HG03064 (cell line): ENCODE measurements around the gene MYH7B.

Source experiments
- ATAC-seq: cut with Tn5 transposase; IDR thresholded peaks from one replicate; pipeline ENCODE4 v1.9.1; 2021; ENCODE audit warnings: low read depth; ENCODE audit not compliant: unreplicated experiment

The MYH7B gene

DNA sequence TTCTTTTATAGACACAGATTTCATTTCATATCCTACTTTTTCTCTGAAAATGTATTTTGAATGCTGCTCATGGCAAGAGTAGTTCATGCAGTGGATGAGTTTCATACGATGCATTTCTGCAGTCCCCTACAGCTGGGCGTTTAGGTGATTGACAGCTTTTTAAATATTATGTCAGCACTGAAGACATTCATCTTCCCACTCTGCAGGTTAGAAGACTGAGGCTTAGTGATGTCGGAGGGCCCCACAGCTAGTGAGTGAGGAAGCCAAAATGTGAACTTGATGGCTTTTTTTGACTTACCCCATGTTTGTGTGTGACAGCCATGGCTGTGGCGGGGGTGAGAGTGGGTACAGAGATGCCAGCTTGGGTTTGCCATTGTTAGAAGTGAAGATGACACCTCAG, 33.5 kb downstream of the MYH7B start:
- ATAC-seq, result no peak

DNA sequence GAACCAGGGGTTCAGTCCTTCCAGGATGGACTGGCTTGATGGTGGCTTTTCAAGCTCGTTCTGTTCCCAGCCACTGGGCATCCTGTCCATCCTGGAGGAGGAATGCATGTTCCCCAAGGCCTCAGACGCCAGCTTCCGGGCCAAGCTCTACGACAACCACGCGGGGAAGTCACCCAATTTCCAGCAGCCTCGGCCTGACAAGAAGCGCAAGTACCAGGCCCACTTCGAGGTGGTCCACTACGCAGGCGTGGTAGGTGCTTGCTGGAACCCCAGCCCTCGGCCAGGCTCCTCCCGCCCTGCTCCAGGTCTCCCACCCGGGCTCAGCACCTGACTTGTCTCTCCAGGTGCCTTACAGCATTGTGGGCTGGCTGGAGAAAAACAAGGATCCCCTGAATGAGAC, 34.0 kb downstream of the MYH7B start:
- ATAC-seq, result no peak

DNA sequence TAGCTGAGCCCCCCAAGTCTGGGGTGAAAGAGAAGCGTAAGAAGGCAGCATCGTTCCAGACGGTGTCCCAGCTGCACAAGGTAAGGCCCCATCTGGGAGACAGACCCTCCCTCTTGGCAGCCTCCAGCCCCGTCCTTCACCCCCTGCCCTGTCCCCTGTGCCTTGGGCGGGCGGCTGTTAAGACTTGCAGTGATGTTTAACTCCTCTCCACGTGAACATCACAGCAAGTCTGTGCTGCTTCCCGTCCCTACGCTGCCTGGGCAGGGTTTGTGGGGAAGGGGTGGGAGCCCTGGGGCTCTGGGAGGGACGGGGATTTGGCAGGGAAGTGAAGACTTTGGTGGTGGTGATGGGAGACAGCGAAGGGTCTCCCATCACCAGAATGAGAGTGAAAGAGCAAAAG, 34.6 kb downstream of the MYH7B start:
- ATAC-seq, result no peak

DNA sequence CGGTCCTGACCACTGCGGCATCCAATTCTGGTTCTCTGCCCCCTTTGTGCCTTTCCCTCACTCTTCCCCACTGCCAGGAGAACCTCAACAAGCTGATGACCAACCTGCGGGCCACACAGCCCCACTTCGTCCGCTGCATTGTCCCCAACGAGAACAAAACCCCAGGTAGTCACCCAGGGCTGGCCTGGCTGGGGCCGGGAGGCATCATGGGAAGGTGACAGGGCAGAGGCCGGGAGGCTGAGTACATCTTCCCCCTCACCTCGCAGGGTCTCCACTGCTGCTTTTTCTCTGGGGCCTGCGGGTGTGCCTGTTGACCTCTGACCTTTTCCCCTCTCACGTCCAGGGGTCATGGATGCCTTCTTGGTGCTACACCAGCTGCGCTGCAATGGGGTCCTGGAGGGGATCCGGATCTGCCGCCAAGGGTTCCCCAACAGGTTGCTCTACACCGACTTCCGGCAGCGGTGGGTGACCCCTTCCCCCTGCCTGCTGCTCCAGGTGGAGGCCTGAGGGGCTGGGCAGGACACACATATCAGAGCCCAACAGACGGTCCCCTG, 35.1 kb downstream of the MYH7B start:
- no peak for ATAC-seq

DNA sequence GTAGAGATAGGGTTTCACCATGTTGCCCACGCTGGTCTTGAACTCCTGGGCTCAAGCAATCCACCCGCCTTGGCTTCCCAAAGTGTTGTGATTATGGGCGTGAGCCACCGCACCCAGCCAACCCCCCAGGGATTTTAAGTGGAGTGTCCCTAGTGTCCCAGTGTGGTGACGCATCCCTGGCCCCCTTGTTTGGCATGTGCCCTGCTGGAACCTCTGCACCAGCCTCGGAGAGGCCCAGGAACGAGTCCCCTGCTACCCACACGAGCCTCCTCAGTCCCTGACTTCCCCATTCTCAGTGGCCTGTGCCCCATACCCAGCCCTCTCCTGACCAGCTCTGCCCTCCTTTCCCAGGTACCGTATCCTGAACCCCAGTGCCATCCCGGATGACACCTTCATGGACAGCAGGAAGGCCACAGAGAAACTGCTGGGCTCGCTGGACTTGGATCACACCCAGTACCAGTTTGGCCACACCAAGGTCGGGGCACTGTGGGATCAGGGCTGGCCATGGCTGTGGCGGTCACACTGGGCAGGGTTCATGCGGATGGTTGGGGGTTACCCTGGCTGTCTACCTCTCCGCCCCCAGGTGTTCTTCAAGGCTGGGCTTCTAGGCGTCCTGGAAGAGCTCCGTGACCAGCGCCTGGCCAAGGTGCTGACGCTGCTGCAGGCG, 37.2 kb downstream of the MYH7B start:
- no peak for ATAC-seq

DNA sequence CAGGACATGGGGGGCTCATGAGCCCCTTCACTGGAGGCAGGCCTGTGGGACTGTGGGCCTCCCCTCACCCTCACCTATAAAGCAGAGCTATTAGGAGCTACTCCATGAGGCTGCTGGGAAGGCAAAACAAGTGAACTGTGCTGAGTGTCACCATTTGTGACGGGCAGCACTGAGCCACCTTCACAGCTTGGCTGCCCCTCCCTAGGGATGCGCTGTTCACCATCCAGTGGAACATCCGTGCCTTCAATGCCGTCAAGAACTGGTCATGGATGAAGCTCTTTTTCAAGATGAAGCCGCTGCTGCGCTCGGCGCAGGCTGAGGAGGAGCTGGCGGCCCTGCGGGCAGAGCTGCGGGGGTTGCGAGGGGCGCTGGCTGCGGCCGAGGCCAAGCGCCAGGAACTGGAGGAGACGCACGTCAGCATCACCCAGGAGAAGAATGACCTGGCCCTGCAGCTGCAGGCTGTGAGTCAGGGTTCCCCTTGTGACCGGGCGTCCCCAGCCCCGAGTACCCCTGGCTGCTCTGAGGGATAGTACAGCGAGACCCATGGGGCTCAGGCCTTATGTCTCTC, 38.4 kb downstream of the MYH7B start:
- ATAC-seq, result no peak

DNA sequence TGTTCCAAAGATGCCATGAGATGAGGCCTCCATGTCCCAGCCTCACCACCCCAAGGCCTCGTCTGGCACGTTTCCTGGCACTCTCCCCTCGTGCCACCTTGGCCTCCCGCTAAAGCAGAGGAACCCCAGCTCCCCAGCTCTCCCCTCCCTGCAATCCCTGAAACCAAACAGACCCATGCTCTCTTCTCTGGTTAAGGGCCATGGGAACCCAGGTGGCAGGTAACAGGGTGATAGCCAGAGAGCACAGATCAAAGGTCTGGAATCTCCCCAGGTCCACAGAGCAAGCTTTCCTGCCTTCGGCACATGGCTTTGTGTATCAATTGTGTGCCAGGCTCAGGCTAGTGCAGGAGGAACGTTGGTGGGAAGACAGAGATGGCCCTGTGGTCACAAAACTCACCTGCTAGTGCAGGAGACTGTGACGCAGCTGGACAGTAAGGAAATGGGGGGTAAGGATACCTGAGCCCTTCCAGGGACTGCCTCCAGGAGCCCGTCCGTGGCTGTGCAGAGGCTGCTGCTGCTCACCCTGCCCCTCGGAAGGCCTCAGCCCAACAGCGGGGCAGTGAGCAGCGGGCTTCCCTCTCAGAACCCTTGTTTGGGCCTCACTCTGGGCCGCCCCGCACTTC, 39.0 kb downstream of the MYH7B start:
- ATAC-seq, result no peak

DNA sequence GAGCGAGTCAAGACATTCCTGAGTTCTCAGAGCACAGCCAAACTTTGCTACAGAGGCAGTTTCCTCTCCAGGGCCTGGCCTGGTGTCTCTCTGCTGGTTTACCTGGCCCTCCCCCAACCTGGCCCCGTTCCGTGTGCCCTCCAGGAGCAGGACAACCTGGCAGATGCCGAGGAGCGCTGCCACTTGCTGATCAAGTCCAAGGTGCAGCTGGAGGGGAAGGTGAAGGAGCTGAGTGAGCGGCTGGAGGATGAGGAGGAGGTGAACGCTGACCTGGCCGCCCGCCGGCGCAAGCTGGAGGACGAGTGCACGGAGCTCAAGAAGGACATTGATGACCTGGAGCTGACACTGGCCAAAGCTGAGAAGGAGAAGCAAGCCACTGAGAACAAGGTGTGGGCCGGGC, 39.5 kb downstream of the MYH7B start:
- ATAC-seq, result no peak

DNA sequence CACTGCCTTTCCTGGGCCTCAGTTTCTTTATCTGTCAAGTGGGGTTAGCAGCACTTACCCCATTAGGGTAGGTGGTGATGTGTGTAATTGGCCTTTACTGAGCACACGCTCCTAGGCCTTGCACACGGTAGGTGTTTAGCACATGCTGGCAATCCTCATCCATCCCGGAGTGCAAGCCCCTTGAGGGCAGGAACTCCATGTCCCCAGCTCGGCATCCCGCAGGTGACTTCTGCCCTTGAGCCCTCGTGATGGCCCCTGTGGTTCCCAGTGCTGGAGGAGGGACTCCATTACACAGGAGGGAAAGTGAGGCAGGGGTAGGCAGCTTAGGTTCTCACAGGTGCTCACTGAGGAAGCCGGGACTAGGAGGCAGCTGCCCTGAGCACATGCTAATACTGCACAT, 40.0 kb downstream of the MYH7B start:
- no peak for ATAC-seq

DNA sequence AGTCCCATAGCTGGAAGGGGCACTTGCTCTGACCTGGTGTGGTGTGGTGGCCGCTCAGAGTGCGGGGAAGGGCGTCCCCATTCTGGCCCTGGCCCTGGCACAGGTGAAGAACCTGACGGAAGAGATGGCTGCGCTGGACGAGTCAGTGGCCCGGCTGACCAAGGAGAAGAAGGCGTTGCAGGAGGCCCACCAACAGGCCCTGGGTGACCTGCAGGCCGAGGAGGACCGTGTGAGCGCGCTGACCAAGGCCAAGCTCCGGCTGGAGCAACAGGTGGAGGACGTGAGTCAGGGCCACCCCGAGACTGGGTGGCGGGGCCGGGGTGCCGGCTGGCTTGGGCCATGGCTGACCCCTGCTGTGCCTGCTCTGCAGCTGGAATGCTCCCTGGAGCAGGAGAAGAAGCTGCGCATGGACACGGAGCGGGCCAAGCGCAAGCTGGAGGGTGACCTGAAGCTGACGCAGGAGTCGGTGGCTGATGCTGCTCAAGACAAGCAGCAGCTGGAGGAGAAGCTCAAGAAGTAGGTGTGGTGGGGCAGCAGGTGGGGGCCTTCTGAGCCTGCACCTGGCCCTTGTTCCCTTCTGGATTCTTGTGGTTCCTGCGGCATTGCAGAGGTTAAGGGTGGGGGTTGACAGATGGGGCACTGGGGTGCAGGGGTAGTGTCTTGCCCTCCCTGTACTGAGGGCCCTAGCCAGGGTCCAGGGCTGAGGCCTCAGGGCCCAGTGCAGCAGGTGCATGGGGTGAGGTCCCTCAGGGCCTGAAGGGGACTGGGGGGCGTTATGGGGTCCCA, 40.8 kb downstream of the MYH7B start:
- no peak for ATAC-seq

DNA sequence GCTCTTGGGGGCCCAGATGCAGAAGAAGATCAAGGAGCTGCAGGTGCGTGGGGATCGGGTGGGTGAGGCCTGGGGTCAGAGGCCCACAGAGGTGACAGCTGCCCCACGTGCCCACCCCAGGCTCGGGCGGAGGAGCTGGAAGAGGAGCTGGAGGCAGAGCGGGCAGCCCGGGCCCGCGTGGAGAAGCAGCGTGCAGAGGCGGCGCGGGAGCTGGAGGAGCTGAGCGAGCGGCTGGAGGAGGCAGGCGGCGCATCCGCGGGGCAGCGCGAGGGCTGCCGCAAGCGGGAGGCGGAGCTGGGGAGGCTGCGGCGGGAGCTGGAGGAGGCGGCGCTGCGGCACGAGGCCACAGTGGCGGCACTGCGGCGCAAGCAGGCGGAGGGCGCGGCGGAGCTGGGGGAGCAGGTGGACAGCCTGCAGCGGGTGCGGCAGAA, 41.5 kb downstream of the MYH7B start:
- no peak for ATAC-seq

DNA sequence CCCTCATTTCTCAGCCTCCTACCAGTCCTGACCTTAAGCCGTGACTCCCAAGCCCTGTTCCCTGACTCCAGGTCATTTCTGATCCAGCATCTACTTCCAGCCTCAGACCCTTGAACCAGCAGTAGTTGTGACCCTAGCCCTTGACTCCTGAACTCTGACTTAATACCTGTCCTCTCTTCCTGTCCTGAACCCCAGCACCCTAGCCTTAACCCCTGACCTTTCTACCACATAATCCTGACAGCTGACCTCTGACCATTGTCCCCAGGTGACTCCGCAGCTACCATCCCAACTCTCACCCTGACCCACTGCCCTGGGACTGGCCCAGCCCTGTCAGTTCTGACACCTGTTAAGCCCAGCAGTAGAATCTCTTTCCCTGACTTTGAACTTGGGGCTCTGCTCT, 42.1 kb downstream of the MYH7B start:
- no peak for ATAC-seq

DNA sequence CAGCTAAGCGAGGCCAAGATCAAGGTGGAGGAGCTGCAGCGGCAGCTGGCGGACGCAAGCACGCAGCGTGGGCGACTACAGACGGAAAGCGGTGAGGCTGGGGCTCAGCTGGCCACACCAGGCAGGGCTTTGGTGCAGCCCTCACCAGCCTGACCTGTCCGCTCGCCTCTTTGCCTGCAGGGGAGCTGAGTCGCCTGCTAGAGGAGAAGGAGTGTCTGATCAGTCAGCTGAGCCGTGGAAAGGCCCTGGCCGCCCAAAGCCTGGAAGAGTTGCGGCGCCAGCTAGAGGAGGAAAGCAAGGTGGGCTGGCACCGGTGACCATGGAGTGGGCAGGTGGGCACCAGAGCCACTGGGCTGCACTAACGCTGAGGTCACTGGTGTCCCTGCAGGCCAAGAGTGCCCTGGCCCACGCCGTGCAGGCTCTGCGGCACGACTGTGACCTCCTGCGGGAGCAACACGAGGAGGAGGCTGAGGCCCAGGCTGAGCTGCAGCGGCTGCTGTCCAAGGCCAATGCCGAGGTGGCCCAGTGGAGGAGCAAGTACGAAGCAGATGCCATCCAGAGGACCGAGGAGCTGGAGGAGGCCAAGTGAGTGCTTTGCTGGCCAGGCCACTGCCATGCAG, 42.8 kb downstream of the MYH7B start:
- no peak for ATAC-seq

DNA sequence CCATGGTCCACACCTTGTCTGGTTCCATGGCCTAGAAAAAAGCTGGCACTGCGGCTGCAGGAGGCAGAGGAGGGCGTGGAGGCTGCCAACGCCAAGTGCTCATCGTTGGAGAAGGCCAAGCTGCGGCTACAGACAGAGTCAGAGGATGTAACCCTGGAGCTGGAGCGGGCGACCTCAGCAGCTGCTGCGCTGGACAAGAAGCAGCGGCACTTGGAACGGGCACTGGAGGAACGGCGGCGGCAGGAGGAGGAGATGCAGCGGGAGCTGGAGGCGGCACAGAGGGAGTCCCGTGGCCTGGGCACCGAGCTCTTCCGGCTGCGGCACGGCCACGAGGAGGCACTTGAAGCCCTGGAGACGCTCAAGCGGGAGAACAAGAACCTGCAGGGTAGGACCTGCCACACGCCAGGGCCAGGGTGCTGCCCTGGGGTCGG, 43.4 kb downstream of the MYH7B start:
- ATAC-seq, result no peak

DNA sequence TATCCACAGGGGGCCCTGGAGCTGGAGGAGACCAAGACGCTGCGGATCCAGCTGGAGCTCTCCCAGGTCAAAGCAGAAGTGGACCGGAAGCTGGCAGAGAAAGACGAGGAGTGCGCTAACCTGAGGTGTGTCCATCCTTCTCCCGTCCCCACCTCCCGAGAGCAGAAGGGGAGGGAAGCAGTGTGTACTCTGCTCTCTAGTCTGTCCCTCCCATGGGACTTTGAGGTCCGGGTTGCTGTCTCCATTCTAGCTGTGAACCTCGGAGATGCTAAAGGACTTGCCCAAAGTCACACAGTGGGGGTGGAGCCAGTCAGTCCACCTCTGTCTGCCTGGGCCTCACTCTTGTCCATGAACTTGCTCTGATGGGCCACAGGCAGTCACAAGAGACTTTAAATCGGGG, 44.1 kb downstream of the MYH7B start:
- no peak for ATAC-seq

DNA sequence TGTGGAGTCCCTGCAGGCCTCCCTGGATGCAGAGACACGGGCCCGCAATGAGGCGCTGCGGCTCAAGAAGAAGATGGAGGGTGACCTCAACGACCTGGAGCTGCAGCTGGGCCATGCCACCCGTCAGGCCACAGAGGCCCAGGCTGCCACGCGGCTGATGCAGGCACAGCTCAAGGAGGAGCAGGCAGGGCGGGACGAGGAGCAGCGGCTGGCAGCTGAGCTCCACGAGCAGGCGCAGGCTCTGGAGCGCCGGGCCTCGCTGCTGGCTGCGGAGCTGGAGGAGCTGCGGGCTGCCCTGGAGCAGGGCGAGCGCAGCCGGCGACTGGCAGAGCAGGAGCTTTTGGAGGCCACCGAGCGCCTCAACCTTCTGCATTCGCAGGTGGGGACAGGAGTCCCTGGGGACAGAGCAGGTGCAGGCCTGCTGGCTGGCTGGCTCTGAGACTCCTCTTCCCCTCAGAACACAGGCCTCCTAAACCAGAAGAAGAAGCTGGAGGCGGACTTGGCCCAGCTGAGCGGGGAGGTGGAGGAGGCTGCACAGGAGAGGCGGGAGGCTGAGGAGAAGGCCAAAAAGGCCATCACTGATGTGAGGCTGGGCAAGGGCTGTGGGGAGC, 44.7 kb downstream of the MYH7B start:
- no peak for ATAC-seq

DNA sequence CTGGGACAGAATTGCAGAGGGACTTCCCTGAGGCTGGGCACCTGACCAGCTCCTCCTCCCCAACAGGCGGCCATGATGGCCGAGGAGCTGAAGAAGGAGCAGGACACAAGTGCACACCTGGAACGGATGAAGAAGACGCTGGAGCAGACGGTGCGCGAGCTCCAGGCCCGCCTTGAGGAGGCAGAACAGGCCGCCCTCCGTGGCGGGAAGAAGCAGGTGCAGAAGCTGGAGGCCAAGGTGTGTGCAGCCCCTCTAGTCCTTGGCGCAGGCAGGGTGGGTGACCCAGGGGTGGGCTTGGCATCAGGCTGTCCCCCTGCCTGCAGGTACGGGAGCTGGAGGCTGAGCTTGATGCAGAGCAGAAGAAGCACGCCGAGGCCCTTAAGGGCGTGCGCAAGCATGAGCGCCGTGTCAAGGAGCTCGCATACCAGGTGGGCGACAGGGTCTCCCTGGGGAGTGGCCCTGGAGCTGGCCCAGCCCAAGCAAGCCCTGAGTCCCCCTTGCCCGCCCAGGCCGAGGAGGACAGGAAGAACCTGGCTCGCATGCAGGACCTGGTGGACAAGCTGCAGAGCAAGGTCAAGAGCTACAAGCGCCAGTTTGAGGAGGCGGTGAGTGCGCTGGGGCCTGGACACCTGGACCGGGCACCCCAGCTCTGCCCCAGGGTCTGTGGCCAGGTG, 45.4 kb downstream of the MYH7B start:
- ATAC-seq, result no peak

DNA sequence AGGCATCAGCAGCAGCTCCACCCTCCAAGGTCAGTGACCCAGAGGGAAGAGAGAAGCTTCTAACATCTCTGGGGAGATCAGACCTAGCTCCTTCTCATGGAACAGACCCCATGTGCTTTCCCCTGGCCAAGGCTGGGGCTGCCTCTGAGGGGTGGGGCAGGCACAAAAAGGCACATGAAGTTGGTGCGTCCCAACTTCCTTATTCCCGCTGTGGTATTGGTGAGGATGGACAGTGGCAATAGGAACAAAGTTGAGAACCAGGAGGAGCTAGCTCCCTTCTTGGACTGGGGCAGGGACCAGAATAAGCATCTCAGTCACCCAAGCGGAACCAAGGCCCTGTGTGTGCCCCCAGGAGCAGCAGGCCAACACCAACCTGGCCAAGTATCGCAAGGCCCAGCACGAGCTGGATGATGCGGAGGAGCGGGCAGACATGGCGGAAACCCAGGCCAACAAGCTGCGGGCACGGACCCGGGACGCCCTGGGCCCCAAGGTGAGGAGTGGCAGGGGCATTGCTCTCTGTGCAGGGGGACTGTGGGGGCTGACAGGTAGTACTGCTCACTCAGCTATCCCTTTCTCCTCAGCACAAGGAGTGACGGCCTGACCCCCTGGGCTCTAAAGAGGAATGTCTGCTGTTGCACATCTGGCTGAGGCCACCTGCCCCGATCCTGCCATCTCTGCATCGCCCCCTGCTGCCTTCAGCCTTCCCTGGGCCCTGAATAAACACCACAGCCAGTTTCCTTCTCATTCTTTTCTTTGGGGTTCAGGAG, 46.1 kb downstream of the MYH7B start:
- ATAC-seq, result no peak
